ENCODE measurements around the gene HNRNPA1. TPM values are rescaled to one million over a fixed set of nuclear protein-coding genes. Genes with fewer than 3 reads are reported as not detected.

HNRNPA1 gene
- total RNA-seq, 1 experiment from 2014 or later = 3,193 TPM

DNA sequence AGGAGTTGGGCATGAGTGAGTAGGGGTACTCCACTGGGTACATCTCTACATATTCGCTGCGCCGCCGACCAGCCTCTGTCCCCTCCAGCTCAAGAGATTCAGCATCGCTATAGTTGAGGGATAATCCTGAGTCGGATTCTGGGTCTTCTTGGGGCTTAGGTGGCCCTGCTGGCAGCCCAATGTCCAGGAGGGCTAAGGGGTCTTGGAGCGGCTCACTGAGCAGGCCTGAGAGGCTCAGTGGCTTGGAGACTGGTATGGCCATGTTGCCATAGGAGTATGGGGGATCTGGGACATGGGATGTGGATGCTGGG is 12.4 kb downstream of the HNRNPA1 start:
- Histone ChIP-seq H4K8ac (replicated peaks; ENCODE audit: insufficient read length, low read depth, low read length) (no peak overlapping the region), H3T11ph (ENCODE audit: low read length) (no peak overlapping the region), H3K23ac (ENCODE audit: insufficient read length, low read depth, low read length) (no peak overlapping the region), H4K20me1 (ENCODE audit: control insufficient read depth, insufficient read depth, insufficient read length) (no peaks in the 10 kb centered on the region), H3K27me3 (ENCODE audit: insufficient read depth, low read length) (no peaks in the 10 kb centered on the region), H3K4ac (ENCODE audit: low read depth, low read length) (no peak overlapping the region), H3K9ac (ENCODE audit: extremely low read depth, insufficient read length, low read length) (no peak overlapping the region), H3K79me2 (ENCODE audit: insufficient read depth, low read length) (no peaks in the 10 kb centered on the region), H4K5ac (ENCODE audit: insufficient read length, low read depth, low read length) (no peak overlapping the region), H2BK5ac (ENCODE audit: insufficient read length, low read length) (no peak overlapping the region), H4K91ac (ENCODE audit: insufficient read length, low read depth, low read length) (no peak overlapping the region), H3K23me2 (ENCODE audit: insufficient read length, low read depth, low read length, poor library complexity, severe bottlenecking) (no peaks in the 10 kb centered on the region), H3K14ac (ENCODE audit: insufficient read depth, low read length) (no peak overlapping the region), H2BK120ac (ENCODE audit: low read depth, low read length, poor library complexity, severe bottlenecking) (no peak overlapping the region), H3K4me2 (ENCODE audit: insufficient read depth, insufficient read length, low read length) (no peak overlapping the region), H3K9me3 (ENCODE audit: control insufficient read depth, low read depth, low read length) (no peaks in the 10 kb centered on the region), H2BK20ac (ENCODE audit: low read depth, low read length, poor library complexity, severe bottlenecking) (no peak overlapping the region), H3K79me1 (ENCODE audit: insufficient read depth, low read depth, low read length, poor library complexity, severe bottlenecking) (no peaks in the 10 kb centered on the region), H2AFZ (ENCODE audit: low read length) (no peak overlapping the region), H3K4me1 (ENCODE audit: insufficient read depth, low read length) (no peaks in the 10 kb centered on the region), H2BK15ac (ENCODE audit: low read depth, low read length) (no peak overlapping the region), H3K27ac (ENCODE audit: insufficient read length, low read depth, low read length) (no peak overlapping the region), H2AK5ac (ENCODE audit: insufficient read length, low read length) (no peak overlapping the region), H2BK12ac (ENCODE audit: insufficient read length, low read depth, low read length) (no peak overlapping the region), H3K56ac (ENCODE audit: insufficient read length, low read depth, low read length) (no peak overlapping the region), H3K18ac (ENCODE audit: insufficient read length, low read depth, low read length) (no peak overlapping the region)
- TF ChIP-seq, protein P1, sequence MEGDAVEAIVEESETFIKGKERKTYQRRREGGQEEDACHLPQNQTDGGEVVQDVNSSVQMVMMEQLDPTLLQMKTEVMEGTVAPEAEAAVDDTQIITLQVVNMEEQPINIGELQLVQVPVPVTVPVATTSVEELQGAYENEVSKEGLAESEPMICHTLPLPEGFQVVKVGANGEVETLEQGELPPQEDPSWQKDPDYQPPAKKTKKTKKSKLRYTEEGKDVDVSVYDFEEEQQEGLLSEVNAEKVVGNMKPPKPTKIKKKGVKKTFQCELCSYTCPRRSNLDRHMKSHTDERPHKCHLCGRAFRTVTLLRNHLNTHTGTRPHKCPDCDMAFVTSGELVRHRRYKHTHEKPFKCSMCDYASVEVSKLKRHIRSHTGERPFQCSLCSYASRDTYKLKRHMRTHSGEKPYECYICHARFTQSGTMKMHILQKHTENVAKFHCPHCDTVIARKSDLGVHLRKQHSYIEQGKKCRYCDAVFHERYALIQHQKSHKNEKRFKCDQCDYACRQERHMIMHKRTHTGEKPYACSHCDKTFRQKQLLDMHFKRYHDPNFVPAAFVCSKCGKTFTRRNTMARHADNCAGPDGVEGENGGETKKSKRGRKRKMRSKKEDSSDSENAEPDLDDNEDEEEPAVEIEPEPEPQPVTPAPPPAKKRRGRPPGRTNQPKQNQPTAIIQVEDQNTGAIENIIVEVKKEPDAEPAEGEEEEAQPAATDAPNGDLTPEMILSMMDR (conservative IDR thresholded peaks at IDR 0.05) = no peak
- DNase-seq = no peak
- Mint-ChIP-seq H3K4me3 (no peak overlapping the region; a peak in 1 of 5 replicates), H3K27me3 (ENCODE audit: low read depth) (peaks cover 2% of the 10 kb centered on the region; the same call in 1 of the 2 replicates), H3K27ac (no peak overlapping the region), H3K9me3 (no peaks in the 10 kb centered on the region), H3K36me3 (ENCODE audit: insufficient read depth in 1 of 3, low read depth in 3 of 3) (peaks cover 0 to 5% (median 0%) of the 10 kb centered on the region in 3 experiments; a peak in 2 of 7 replicates), H3K4me1 (peaks cover 5 to 8% of the 10 kb centered on the region in 2 experiments; a peak in 1 of 4 replicates)
- no CpG with 5 or more reads among the region's 7 CpGs for whole genome bisulfite sequencing (ENCODE audit: extremely low coverage, insufficient read length, low lambda C conversion rate)

All from H9 (cell line).